ENCODE data around the gene MED25.

MED25 gene

DNA sequence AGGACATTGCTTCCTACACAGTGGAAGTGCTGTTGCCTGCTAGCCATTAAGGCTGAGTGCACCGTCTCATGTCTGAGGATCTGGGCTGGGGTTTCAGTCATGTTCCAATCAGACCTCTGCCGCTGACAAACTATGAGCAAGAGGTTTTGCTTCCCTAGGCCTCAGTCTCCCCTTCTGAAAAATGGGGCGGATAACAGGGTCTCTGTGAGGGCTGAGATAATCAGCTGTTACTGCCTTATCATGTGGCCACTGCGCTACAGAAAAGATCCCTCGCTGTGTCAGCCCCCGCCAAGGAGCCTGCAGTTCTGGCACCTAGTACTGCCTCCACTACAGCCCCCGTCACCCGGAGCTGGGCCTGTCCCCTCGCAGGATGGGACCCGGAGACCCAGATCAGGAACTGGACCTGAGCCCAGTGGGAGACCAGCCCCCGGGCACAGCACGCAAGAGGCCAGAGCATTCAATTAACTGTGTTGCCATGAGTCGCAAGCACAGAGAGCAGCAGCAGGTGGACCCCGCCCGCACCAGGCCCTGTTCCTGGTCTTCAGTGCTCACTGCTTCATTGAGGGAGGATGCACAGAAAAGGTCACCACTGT is 52.3 kb downstream of the MED25 start:
- H3K36me3 ChIP-seq = peaks cover 0 to 44% (median 13%) of the 10 kb centered on the region in 11 experiments; a peak in 13 of 22 replicates
- peak overlapping the region; percentile 53 to 71 (median 62) for H3K4me3 ChIP-seq
- no peaks in the 10 kb centered on the region for H3K9me3 ChIP-seq (replicated peaks in 1 of 11)
- H3K27me3 ChIP-seq = no peaks in the 10 kb centered on the region
- peak overlapping the region; percentile 76 to 86 (median 82) for H3K9ac ChIP-seq
- H3K4me2 ChIP-seq = peak overlapping the region; percentile 89 to 99 (median 94)
- no peak for TF ChIP-seq Cebpa-rat (IDR thresholded peaks at IDR 0.05)
- H3K4me1 ChIP-seq = peaks cover 47 to 87% (median 68%) of the 10 kb centered on the region in 10 experiments
- H3K27ac ChIP-seq = peak overlapping the region; percentile 70 to 89 (median 79); a peak in 21 of 22 replicates
- peaks cover 0 to 17% (median 15%) of the 10 kb centered on the region in 11 experiments; a peak in 19 of 22 replicates for H4K20me1 ChIP-seq

DNA sequence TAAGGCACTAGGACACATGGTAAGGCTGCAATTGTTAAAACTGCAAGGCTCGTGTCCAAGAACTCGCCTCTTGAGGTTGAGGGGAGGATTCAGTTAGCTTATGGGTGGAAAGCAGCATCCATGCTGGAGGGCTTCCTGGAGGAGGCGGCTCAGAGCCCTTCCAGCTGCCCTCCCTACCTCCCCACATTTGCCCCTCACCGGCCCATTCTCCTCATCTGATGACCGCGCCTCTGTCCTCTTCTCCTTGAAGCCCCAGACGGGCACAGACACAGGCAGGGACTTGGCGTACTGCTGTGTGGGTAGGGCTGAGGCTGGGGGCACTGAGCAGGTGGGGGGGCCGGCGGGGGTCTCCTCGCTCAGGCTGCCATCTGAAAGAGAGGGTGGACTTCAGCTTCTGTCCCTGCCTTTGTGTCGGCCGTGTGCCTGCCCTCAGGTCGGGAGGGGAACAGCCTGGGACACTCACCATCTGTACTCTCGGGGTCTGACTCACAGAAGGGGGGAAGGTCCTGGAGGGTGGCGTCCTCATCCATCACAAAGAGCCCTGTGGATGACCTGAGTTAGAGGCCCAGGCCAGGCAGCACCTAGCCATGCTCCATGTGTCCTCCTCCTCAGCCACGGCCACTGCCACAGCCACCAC is 53.4 kb downstream of the MED25 start:
- Histone ChIP-seq H3K27ac (peak overlapping the region in 5 of 11 experiments; percentile 8 to 52 (median 25); a peak in 9 of 22 replicates), H3K27me3 (no peaks in the 10 kb centered on the region), H4K20me1 (peaks cover 0 to 6% (median 4%) of the 10 kb centered on the region in 11 experiments; a peak in 13 of 22 replicates), H3K4me2 (peak overlapping the region in 6 of 11 experiments; percentile 64 to 99 (median 92); a peak in 9 of 22 replicates), H3K9me3 (replicated peaks in 1 of 11) (no peaks in the 10 kb centered on the region), H3K36me3 (peaks cover 0 to 40% (median 13%) of the 10 kb centered on the region in 11 experiments; a peak in 13 of 22 replicates), H3K4me1 (peaks cover 42 to 79% (median 62%) of the 10 kb centered on the region in 10 experiments), H3K4me3 (no peak overlapping the region), H3K9ac (peak overlapping the region in 9 of 11 experiments; percentile 16 to 98 (median 34); a peak in 10 of 22 replicates)
- no peak for TF ChIP-seq Cebpa-rat (IDR thresholded peaks at IDR 0.05)

DNA sequence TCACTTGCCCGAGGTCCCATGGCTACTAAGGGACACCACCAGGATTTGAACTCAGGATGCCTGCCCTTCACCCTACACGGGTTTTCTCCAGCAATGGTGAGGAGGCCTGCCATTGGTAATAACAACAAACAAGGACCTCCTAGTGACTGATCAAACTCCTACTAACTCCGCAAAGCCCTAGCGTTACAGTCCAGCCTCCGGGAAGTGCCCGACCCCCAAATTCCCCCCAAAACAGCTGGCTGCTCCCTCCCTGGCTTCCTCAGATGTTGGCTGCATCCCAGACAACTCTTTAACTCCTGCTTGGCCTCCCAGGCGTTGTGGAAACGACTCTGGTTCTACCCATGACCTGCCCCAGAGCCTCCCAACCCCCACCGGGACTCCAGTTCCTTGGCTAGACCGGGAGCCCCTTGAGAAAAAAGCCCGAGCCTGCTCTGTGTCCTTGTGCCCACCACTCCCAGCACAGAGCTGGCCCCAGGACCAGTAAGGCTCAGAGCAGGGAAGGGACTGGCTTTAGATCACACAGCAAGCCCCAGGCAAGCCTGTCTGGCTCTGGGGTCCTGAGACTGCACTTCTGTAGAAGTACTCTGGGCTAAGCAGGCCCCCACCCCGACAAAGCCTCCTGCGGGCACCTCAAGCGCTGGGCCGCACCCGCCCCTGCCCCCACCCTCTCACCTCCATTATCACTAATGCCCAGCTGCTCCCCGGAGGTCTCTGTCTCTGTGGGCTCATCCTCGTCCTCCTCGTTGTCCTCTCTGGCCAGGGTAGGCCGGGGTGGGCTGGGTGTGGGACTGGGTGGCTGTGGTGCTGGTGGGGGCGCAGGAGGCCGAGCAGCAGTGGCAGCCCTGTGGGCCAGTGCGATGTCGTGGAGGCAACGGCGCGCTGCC is 54.4 kb downstream of the MED25 start:
- Histone ChIP-seq H3K9ac (peak overlapping the region in 9 of 11 experiments; percentile 18 to 98 (median 34); a peak in 14 of 22 replicates), H3K4me3 (no peak overlapping the region), H3K4me1 (peaks cover 40 to 77% (median 60%) of the 10 kb centered on the region in 10 experiments), H3K36me3 (peaks cover 0 to 40% (median 13%) of the 10 kb centered on the region in 11 experiments; a peak in 13 of 22 replicates), H4K20me1 (no peaks in the 10 kb centered on the region; a peak in 1 of 22 replicates), H3K27me3 (no peaks in the 10 kb centered on the region), H3K27ac (peak overlapping the region in 7 of 11 experiments; percentile 7 to 52 (median 11); a peak in 10 of 22 replicates), H3K9me3 (replicated peaks in 1 of 11) (no peaks in the 10 kb centered on the region), H3K4me2 (peak overlapping the region in 5 of 11 experiments; percentile 52 to 99 (median 90); a peak in 9 of 22 replicates)
- no peak for TF ChIP-seq Cebpa-rat (IDR thresholded peaks at IDR 0.05)

DNA sequence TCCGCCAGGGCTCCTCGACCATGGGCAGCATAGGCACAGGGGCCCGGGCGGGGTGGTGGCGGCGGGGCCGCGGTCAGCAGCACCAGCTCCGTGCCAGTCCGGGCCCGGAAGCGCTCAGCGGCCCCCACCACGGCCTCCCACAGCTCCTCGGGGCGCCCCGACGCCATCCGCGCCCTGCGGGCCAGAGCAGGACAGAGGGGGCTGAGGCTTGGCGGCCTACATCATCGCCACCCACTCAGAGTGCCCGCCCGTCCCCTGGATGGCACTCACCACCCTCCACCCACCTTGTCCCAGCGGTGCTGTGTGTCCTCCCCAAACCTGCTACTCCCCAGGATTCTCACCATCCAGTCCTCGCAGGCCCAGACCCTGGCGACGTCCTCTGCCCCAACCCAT is 55.0 kb downstream of the MED25 start:
- Histone ChIP-seq H3K4me2 (peak overlapping the region in 1 of 11 experiments; percentile 99; a peak in 1 of 22 replicates), H3K4me3 (no peak overlapping the region), H3K4me1 (peaks cover 37 to 73% (median 56%) of the 10 kb centered on the region in 10 experiments), H4K20me1 (no peaks in the 10 kb centered on the region; a peak in 1 of 22 replicates), H3K9ac (peak overlapping the region in 10 of 11 experiments; percentile 14 to 98 (median 94); a peak in 10 of 22 replicates), H3K9me3 (replicated peaks in 1 of 11) (no peaks in the 10 kb centered on the region), H3K27ac (peak overlapping the region in 3 of 11 experiments; percentile 6 to 34 (median 15); a peak in 3 of 22 replicates), H3K27me3 (no peaks in the 10 kb centered on the region), H3K36me3 (peaks cover 0 to 40% (median 13%) of the 10 kb centered on the region in 11 experiments; a peak in 13 of 22 replicates)
- no peak for TF ChIP-seq Cebpa-rat (IDR thresholded peaks at IDR 0.05)

DNA sequence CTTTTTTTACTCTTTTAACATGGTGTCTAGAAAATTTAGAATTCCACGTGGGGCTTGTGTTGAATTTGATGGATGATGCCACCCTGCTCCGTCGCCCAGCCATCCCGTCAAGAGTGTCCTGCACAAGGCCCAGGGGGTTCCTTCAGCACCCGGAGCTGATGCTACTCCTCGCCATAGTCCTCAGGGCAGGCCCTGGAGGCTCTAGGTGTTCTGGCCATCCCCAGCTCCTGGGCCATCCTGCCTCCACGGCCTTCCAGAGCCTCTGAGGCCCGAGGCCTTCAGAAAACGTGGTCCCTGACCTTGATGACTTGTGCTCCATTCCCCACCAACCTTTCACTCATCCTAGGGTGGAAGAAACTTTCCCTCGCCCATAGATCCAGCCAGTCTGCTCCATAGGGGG is 55.7 kb downstream of the MED25 start:
- H3K27ac ChIP-seq = peak overlapping the region in 6 of 11 experiments; percentile 7 to 99 (median 30); a peak in 7 of 22 replicates
- peak overlapping the region in 3 of 11 experiments; percentile 12 to 99 (median 99); a peak in 4 of 22 replicates for H3K4me2 ChIP-seq
- peaks cover 0 to 40% (median 13%) of the 10 kb centered on the region in 11 experiments; a peak in 13 of 22 replicates for H3K36me3 ChIP-seq
- H3K4me1 ChIP-seq = peaks cover 37 to 73% (median 56%) of the 10 kb centered on the region in 10 experiments
- H3K27me3 ChIP-seq = no peaks in the 10 kb centered on the region
- H4K20me1 ChIP-seq = no peaks in the 10 kb centered on the region; a peak in 1 of 22 replicates
- H3K9ac ChIP-seq = peak overlapping the region; percentile 14 to 98 (median 96); a peak in 15 of 22 replicates
- H3K9me3 ChIP-seq (replicated peaks in 1 of 11) = no peaks in the 10 kb centered on the region
- no peak overlapping the region for H3K4me3 ChIP-seq
- no peak for TF ChIP-seq Cebpa-rat (IDR thresholded peaks at IDR 0.05)

DNA sequence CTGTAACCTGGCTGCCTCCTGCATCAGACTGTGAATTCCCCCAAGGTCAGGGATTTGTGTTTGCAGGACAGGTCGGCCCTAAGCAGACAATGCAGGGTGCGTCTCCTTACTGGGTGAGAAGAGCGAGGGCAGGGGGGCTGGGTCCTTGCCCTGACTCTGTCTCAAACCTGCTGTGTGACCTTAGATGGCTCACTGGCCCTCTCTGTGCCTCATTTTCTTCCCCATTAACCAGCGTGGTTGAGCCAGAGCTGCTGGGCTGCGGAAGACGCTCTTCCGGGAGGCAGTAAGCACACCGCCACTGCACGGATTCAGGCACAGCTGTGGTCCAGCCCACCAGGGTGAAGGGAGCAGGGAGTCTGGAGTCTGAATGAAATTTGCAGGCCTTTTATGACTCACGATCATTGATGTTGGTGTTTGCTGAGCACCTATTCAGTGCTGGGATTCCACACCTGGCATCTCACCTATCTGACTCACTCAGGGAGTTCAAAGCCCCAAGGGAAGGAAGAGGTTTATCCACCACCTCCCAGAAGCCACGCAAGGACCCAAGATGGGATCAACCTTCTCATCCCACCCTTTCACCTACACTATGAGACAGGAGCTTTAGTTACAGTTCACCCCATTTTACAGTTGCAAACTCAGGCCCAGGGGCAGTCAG is 56.5 kb downstream of the MED25 start:
- no peaks in the 10 kb centered on the region; a peak in 1 of 22 replicates for H4K20me1 ChIP-seq
- H3K27ac ChIP-seq = peak overlapping the region in 7 of 11 experiments; percentile 95 to 99 (median 98); a peak in 12 of 22 replicates
- TF ChIP-seq Cebpa-rat (IDR thresholded peaks at IDR 0.05) = no peak
- no peaks in the 10 kb centered on the region for H3K27me3 ChIP-seq
- H3K4me1 ChIP-seq = peaks cover 40 to 77% (median 59%) of the 10 kb centered on the region in 10 experiments
- no peaks in the 10 kb centered on the region for H3K9me3 ChIP-seq (replicated peaks in 1 of 11)
- H3K9ac ChIP-seq = peak overlapping the region; percentile 93 to 98 (median 97); a peak in 20 of 22 replicates
- peak overlapping the region in 4 of 10 experiments; percentile 86 to 94 (median 90); a peak in 8 of 20 replicates for H3K4me3 ChIP-seq
- H3K36me3 ChIP-seq = peaks cover 0 to 42% (median 18%) of the 10 kb centered on the region in 11 experiments; a peak in 15 of 22 replicates
- H3K4me2 ChIP-seq = peak overlapping the region; percentile 77 to 99 (median 97); a peak in 20 of 22 replicates

DNA sequence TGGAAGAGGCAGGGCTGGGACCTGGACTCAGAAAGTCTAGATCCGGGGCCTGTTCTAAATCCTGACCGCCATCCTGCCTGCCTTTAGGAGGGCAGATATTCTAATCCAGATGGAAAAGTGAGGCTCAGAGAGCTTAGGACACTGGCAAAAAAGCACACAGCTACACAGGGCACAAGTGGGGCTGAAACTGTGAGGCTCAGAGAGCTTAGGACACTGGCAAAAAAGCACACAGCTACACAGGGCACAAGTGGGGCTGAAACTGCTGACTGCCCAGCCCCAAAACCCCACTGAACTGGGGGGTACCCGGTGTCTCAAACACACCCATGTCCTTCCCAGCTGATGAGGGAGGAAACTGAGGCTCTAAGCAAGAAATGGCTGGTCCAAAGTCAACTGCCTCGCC is 57.1 kb downstream of the MED25 start:
- no peak for TF ChIP-seq Cebpa-rat (IDR thresholded peaks at IDR 0.05)
- H3K36me3 ChIP-seq = peaks cover 2 to 47% (median 21%) of the 10 kb centered on the region in 11 experiments
- peak overlapping the region; percentile 80 to 99 (median 90); a peak in 19 of 20 replicates for H3K4me3 ChIP-seq
- H4K20me1 ChIP-seq = no peaks in the 10 kb centered on the region; a peak in 1 of 22 replicates
- peak overlapping the region; percentile 92 to 99 (median 98) for H3K27ac ChIP-seq
- H3K4me2 ChIP-seq = peak overlapping the region; percentile 77 to 99 (median 97)
- no peaks in the 10 kb centered on the region for H3K27me3 ChIP-seq
- no peaks in the 10 kb centered on the region for H3K9me3 ChIP-seq (replicated peaks in 1 of 11)
- H3K4me1 ChIP-seq = peaks cover 35 to 78% (median 55%) of the 10 kb centered on the region in 10 experiments
- peak overlapping the region; percentile 93 to 98 (median 97) for H3K9ac ChIP-seq

All from BLaER1 treated with 17β-estradiol and CSF1 and Interleukin-3, amounts not matched to agents 10 nM and 100 nM (cell line).